Activated T-helper 2 cell treated with anti-CD3 and anti-CD28 coated beads, Interferon-gamma antibody, Interleukin-2, Interleukin-4, amounts not matched to agents 10 μg/mL and 5 μg/mL and 100 μg/mL, durations not matched to agents 14 hours and 24 hours and 36 hours (primary cell): Measurements from ENCODE around the gene NSUN4. TPM values are rescaled to one million over a fixed set of nuclear protein-coding genes. Genes with fewer than 3 reads are reported as not detected.
A peak's percentile ranks its signal among the peaks of the same experiment; 100 is the strongest.
"Not testable (repeated sequence)": the region's sequence is repeated elsewhere in the genome, so short reads cannot be mapped to it uniquely, and the experiment has no call there.

Experiments
- DNase-seq: peaks from one replicate; pipeline ENCODE4 v3.0.0; 2021; ENCODE audit warnings: low spot score
- H3K27ac Mint-ChIP-seq: one replicate; pipeline ENCODE4 v1.8.0; 2021; ENCODE audit warnings: mixed read lengths
- H3K27me3 Mint-ChIP-seq: one replicate; pipeline ENCODE4 v1.8.0; 2021; ENCODE audit warnings: low read depth, mixed read lengths
- H3K36me3 Mint-ChIP-seq: one replicate; pipeline ENCODE4 v1.8.0; 2021; ENCODE audit warnings: low read depth, mixed read lengths
- H3K4me1 Mint-ChIP-seq: one replicate; pipeline ENCODE4 v1.8.0; 2021; ENCODE audit warnings: low read depth, mixed read lengths
- H3K4me3 Mint-ChIP-seq: one replicate; pipeline ENCODE4 v1.8.0; 2021; ENCODE audit warnings: low read depth, mild to moderate bottlenecking, moderate library complexity, mixed read lengths
- H3K9me3 Mint-ChIP-seq: one replicate; pipeline ENCODE4 v1.8.0; 2021; ENCODE audit warnings: mixed read lengths
- intact Hi-C: fragments of 100-400 bp; cut with micrococcal nuclease; formaldehyde crosslinking; loops from one replicate; pipeline ENCODE4 v1.15.1; 2023
- total RNA-seq: library from RNA; stranded (reverse); gene quantifications from 2 replicates; pipeline ENCODE4 v1.2.3, GENCODE V29; 2022

Gene NSUN4
- total RNA-seq, 1 donor from 2014 or later, result 37.2 TPM

DNA sequence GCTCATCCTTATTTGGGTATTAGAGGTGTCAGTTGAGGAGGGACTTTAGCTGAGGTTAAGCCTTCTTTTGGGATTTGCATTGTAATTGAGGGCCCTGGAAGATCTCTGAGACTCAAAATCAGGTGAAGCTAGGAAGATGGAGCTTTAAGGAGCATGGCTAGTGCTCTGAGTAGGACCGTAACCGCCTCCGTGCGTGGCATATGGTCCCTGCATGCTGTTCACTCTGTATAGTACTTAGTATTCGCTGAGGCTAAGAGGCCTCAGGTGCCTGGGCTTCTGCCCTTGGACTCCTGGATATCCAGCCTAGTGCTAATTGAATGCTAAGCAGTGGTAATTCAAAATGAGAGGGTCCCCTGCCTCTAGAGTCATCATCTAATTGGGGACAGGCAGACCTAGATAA lies 22.5 kb downstream of the NSUN4 start:
- Mint-ChIP-seq H3K36me3 (peaks cover 46% of the 10 kb centered on the region), H3K27me3 (no peaks in the 10 kb centered on the region), H3K4me1 (no peaks in the 10 kb centered on the region), H3K27ac (no peak overlapping the region), H3K4me3 (no peak overlapping the region), H3K9me3 (no peaks in the 10 kb centered on the region)
- DNase-seq, result no peak
- intact Hi-C loops, result no loop called here

DNA sequence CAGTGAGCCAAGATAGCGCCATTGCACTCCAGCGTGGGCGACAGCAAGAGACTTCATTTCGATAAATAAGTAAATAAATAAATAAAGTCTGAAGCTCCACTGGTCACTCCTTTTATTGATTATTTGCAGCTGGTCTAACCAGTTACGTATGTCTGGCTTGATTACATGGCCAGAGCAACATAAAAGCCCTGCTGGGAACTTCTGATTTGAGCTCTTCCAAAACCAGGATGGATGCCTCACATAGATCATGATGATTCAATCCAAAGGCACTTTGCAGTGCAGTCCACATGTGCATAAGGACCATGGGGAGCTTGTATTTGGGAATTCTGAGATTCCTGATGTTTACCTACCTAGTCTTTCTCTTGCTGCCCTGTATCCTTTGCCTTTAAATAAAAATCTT lies 24.0 kb downstream of the NSUN4 start:
- H3K4me3 Mint-ChIP-seq, result no peak overlapping the region
- intact Hi-C loops, result no loop called here
- no peaks in the 10 kb centered on the region for H3K27me3 Mint-ChIP-seq
- H3K9me3 Mint-ChIP-seq, result no peaks in the 10 kb centered on the region
- H3K4me1 Mint-ChIP-seq, result peaks cover 4% of the 10 kb centered on the region
- DNase-seq, result no peak
- no peak overlapping the region for H3K27ac Mint-ChIP-seq
- H3K36me3 Mint-ChIP-seq, result peaks cover 53% of the 10 kb centered on the region

DNA sequence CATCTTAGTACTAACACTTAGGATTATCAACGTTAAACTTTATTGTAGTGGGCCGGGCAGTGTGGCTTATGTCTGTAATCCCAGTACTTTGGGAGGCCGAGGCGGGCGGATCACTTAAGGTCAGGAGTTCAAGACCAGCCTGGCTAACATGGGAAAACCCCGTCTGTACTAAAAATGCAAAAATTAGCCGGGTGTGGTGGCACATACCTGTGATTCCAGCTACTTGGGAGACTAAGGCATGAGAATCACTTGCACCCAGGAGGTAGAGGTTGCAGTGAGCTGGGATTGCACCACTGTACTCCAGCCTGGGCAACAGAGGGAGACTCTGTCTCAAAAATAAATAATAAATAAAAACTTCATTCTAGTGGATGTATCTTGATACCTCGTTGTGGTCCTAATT lies 25.2 kb downstream of the NSUN4 start:
- DNase-seq, H3K27me3 Mint-ChIP-seq, H3K27ac Mint-ChIP-seq, intact Hi-C loops, H3K4me3 Mint-ChIP-seq, H3K9me3 Mint-ChIP-seq: not testable (repeated sequence)
- Mint-ChIP-seq H3K36me3 (peaks cover 47% of the 10 kb centered on the region), H3K4me1 (peaks cover 12% of the 10 kb centered on the region)

DNA sequence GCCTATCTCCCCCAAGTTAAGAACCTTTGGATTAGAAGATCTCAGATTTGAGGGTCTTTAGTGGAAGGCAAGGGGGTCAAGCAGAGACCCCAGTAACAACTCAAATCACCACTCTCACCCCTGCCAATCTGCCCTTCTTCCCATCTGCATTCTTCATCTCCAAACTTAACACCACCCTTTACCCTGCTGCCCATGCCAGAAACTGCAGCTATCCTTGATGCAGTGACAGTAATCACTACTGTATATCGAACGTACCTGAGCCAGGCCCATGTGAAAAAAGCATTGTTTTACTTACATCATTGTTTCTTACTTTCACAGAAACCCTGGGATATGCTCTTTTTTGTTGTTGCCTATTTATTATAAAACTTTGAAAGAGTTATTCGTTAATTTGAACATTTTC lies 26.5 kb downstream of the NSUN4 start:
- Mint-ChIP-seq H3K4me1 (peaks cover 12% of the 10 kb centered on the region), H3K27me3 (no peaks in the 10 kb centered on the region), H3K36me3 (peaks cover 37% of the 10 kb centered on the region), H3K9me3 (no peaks in the 10 kb centered on the region), H3K4me3 (no peak overlapping the region), H3K27ac (no peak overlapping the region)
- intact Hi-C loops, result no loop called here
- DNase-seq, result no peak

DNA sequence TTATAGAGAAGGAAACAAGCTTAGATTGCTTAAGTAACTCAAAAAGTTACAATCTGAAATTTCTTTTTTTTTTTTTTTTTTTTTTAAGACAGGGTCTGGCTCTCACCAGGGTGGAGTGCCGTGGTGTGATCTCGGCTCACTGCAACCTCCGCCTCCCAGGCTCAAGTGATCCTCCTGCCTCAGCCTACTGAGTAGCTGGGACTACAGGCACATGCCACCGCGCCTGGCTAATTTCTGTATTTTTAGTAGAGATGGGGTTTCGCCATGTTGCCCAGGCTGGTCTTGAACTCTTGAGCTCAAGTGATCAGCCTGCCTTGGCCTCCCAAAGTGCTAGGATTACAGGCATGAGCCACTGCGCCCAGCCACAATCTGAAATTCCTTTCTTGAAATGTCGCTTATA lies 27.1 kb downstream of the NSUN4 start:
- H3K27me3 Mint-ChIP-seq, intact Hi-C loops, H3K9me3 Mint-ChIP-seq, DNase-seq, H3K4me3 Mint-ChIP-seq, H3K27ac Mint-ChIP-seq: not testable (repeated sequence)
- Mint-ChIP-seq H3K36me3 (peaks cover 35% of the 10 kb centered on the region), H3K4me1 (peaks cover 12% of the 10 kb centered on the region)

DNA sequence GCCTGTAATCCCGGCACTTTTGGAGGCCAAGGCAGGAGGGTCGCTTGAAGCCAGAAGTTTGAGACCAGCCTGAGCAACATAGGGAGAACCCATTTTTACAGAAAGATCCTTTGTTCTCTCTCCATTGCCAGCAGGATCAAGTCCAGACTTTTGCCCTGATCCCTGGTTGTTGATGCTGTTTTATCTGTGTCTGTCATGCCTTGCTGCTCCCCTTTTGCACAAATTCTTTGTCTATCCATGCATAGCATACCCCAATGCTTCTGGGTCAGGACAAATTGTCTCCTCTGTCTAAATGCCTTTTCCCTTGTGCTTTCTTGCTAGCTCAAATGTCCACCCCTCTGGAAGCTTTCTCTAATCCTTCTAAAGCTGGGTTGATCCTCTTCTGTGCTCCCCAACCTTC lies 28.2 kb downstream of the NSUN4 start:
- no peak overlapping the region for H3K4me3 Mint-ChIP-seq
- intact Hi-C loops, result no loop called here
- no peaks in the 10 kb centered on the region for H3K27me3 Mint-ChIP-seq
- H3K9me3 Mint-ChIP-seq, result no peaks in the 10 kb centered on the region
- H3K27ac Mint-ChIP-seq, result no peak overlapping the region
- peaks cover 12% of the 10 kb centered on the region for H3K4me1 Mint-ChIP-seq
- no peak for DNase-seq
- H3K36me3 Mint-ChIP-seq, result peaks cover 34% of the 10 kb centered on the region

DNA sequence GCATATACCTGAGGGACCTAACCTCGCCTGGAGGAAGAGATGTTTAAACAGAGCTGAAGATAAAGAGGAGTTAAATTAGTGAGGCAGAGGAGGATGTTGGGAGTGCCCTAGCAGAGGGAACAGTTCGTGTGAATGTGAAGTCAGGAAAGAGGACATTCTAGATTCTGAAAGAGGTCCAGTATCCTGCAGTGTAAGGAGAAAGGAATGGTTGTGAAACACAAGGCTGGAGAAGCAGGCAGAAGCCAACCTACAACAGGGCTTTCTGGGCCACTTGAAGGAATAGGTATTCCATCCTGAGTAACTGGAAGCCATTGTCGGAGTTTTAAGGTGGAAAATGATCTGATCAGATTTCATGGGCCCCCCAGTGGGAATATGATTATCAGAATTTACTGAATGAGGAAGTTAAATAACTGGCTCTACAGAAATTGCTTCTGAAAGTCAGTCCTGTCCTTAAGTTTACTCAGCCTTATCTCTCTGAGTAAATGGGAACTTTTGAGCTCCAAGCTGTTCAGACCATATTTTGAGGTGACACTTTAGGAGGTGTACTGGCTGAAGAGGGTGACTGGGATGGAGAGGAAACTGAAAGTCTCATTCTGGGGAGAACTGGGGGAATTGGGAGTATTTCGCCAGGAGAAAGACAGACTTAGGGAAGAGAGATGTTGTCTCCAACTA lies 29.1 kb downstream of the NSUN4 start:
- Mint-ChIP-seq H3K27me3 (no peaks in the 10 kb centered on the region), H3K4me3 (no peak overlapping the region), H3K36me3 (peaks cover 33% of the 10 kb centered on the region), H3K4me1 (peaks cover 12% of the 10 kb centered on the region), H3K9me3 (no peaks in the 10 kb centered on the region), H3K27ac (peak overlapping the region; percentile 64)
- DNase-seq, result no peak
- intact Hi-C loops, result no loop called here

DNA sequence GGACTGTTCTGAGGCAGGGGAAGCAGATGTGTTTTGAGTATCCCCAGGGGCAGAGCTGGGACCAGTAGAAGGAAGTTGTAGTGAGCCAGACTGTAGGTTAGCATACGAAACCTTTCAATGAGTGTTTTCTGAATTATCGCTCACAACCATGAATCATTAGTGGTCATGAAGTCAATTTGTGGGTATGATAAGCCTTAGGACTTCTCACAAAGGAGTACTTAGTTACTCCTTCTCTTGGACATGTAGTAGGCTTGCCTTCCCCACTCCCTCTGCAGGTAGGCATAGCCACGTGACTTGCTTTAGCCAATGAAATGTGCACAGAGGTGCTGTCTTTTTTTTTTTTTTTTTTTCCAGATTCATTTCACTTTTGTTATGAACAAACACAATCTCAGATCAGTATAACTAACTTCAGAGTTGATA lies 29.6 kb downstream of the NSUN4 start:
- peaks cover 12% of the 10 kb centered on the region for H3K4me1 Mint-ChIP-seq
- H3K4me3 Mint-ChIP-seq, result no peak overlapping the region
- intact Hi-C loops, result no loop called here
- no peak for DNase-seq
- no peaks in the 10 kb centered on the region for H3K27me3 Mint-ChIP-seq
- H3K36me3 Mint-ChIP-seq, result peaks cover 28% of the 10 kb centered on the region
- no peaks in the 10 kb centered on the region for H3K9me3 Mint-ChIP-seq
- H3K27ac Mint-ChIP-seq, result peak overlapping the region; percentile 64

DNA sequence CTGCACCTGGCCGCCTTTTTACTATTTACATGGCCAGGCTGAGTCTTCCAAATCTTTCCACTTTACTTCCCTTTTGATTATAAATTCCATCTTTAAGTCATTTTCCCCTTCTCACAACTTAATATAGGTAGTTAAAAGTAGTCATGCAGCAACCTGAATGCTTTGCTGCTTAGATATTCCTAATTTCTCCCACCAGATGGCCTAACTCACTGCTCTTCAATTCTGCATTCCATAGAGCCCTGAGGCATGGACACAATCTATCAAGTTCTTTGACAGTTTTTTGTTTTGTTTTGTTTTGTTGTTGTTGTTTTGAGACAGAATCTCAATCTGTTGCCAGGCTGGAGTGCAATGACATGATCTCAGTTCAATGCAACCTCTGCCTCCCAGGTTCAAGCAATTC lies 31.8 kb downstream of the NSUN4 start:
- no peaks in the 10 kb centered on the region for H3K27me3 Mint-ChIP-seq
- H3K9me3 Mint-ChIP-seq, result no peaks in the 10 kb centered on the region
- H3K4me1 Mint-ChIP-seq, result peaks cover 12% of the 10 kb centered on the region
- intact Hi-C loops, result no loop called here
- H3K36me3 Mint-ChIP-seq, result peaks cover 20% of the 10 kb centered on the region
- H3K27ac Mint-ChIP-seq, result no peak overlapping the region
- DNase-seq, result no peak
- no peak overlapping the region for H3K4me3 Mint-ChIP-seq

DNA sequence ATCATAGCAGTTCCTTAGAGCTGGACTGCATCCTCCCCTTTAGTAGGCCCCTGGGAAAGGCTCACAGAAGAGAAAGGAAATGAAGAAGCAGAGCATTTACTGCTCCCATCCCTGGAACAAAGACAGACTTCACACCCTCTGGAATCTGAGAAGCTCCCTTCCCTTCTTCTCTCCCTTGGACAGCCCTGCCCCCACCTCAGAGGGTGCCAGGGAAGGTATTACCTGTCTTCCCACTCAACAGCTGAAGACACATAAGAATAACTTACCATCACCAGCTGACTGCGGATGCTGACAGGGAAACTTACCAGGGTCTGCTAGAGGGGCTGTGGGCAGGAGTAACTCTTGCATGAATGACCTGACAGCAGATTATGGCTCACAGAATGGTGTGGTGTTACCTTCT lies 39.4 kb downstream of the NSUN4 start:
- Mint-ChIP-seq H3K9me3 (peaks cover 7% of the 10 kb centered on the region), H3K4me3 (no peak overlapping the region), H3K36me3 (peaks cover 6% of the 10 kb centered on the region), H3K27ac (no peak overlapping the region), H3K27me3 (no peaks in the 10 kb centered on the region), H3K4me1 (no peaks in the 10 kb centered on the region)
- intact Hi-C loops, result no loop called here
- no peak for DNase-seq

DNA sequence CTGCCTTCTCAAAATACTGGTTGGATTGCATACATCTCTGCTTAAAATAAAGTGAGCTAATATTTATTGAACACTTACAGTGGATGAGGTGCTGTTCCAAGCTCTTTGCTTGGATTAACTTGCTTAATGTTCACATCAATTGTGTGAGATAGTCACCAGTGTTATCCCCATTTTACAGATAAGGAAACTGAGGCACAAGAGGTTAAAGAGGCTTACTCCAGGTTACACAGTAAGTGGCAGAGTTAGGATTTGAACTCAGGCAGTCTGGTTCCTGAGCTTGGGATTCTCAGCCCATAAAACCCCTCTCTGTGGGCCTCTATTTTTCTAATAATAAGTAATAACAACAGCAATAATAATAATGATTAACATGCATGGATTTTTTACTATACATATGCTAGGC lies 39.9 kb downstream of the NSUN4 start:
- H3K36me3 Mint-ChIP-seq, result peaks cover 6% of the 10 kb centered on the region

DNA sequence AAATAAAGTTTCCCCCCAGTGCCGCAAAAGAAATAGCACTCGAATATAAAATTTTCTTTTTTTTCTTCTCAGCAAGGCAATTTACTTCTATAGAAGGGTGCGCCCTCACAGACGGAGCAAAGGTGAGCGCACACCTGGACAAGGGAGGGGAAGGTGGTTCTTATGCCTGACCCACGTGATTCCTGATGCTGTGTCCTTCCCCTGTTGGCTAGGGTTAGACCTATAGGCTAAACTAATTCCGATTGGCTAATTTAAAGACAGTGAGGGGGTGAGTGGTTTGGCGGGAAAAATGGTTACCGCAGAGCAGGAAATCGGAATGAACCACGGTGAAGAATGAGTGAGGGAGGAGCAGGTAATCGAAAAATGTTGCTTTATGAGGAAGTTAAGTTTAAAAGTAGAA lies 52.9 kb downstream of the NSUN4 start:
- Mint-ChIP-seq H3K36me3 (peaks cover 9% of the 10 kb centered on the region), H3K27ac (no peak overlapping the region), H3K4me3 (peak overlapping the region; percentile 55), H3K4me1 (peaks cover 6% of the 10 kb centered on the region), H3K9me3 (peaks cover 14% of the 10 kb centered on the region), H3K27me3 (peaks cover 21% of the 10 kb centered on the region)
- no peak for DNase-seq
- intact Hi-C loops, result no loop called here

More for the DNA sequence above, 39.9 kb downstream of the NSUN4 start:
- no peak for DNase-seq
- Mint-ChIP-seq H3K27me3 (no peaks in the 10 kb centered on the region), H3K27ac (no peak overlapping the region), H3K9me3 (peaks cover 7% of the 10 kb centered on the region), H3K4me3 (no peak overlapping the region), H3K4me1 (no peaks in the 10 kb centered on the region)
- intact Hi-C loops, result no loop called here

DNA sequence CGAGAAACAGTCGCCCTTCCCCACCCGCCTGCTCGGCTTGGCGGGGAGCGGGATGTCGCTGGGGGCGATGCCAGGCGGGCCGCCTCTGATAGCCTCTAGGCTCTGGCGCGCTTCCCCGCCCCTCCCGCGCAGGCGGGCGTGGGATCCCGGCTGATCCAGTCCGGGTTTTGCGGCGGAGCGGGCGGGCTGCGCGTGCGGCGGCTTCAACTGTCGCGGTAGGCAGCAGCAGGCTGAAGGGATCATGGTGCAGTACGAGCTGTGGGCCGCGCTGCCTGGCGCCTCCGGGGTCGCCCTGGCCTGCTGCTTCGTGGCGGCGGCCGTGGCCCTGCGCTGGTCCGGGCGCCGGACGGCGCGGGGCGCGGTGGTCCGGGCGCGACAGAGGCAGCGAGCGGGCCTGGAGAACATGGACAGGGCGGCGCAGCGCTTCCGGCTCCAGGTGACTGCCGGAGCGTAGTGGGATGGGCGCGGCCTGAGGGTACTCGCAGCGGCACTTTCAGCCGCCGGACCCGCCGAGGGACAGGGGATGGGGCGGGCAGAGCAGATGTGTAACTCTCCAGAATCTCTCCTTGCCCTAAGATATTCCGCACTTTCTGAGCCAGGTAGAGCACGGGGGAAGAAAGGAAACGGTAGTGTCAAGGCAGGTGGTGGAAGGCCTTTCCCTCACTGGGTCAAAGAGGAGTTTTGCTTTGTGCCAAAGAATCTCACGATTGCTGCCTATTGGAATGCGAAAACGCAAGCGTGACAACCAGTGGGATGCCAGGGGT lies 53.7 kb downstream of the NSUN4 start, which contains the start of gene FAAH:
FAAH (plus strand) TSS at position 210 of the 764 bp plus-strand sequence; CDS start at position 242, 32 bp downstream.
- DNase-seq, result peak; percentile 36
- Mint-ChIP-seq H3K27ac (no peak within 1 kb of the TSS), H3K36me3 (peaks cover 9% of the 10 kb centered on the region), H3K27me3 (peaks cover 21% of the 10 kb centered on the region), H3K4me3 (peak within 1 kb of the TSS; percentile 63), H3K9me3 (peaks cover 14% of the 10 kb centered on the region), H3K4me1 (peaks cover 6% of the 10 kb centered on the region)
- intact Hi-C loops, result no loop called here
